SK-N-SH (cell line): ENCODE results near the gene PARP2. TPM values are rescaled to one million over a fixed set of nuclear protein-coding genes. Genes with fewer than 3 reads are reported as not detected.

Experiments
- CTCF ChIA-PET: fragments of 300-600, 350-600 bp; formaldehyde crosslinking; extraction: SDS; loops from one replicate; lab custom pipeline; 2021; lab: Yijun Ruan, JAX
- POLR2A ChIA-PET: fragments of 350-600 bp; sonication (Branson Sonifier 250); formaldehyde crosslinking; extraction: SDS; loops from one replicate; lab custom pipeline; 2020; ENCODE audit warnings: antibody characterized with exemption, inconsistent platforms; lab: Yijun Ruan, JAX
- DNase-seq: peaks from one replicate; pipeline ENCODE4 v3.0.0; 2012
- H2AFZ ChIP-seq: fragments of 200-600 bp; sonication (generic); 2 replicates; pipeline ENCODE4 v1.8.1; 2016; ENCODE audit warnings: antibody characterized with exemption, mild to moderate bottlenecking, low read depth
- H3F3A ChIP-seq: fragments of 200-600 bp; sonication (generic); replicated peaks from 2 replicates; pipeline ENCODE3; 2016; ENCODE audit warnings: antibody characterized with exemption, mild to moderate bottlenecking; ENCODE audit not compliant: insufficient read depth
- H3K27ac ChIP-seq, 2 experiments: fragments of 200-500 bp in 1 of 2; fragments of 200-600 bp in 1 of 2; sonication (Bioruptor generic) in 1 of 2; sonication (generic), shearing (Covaris generic) in 1 of 2; 2 replicates each; pipeline versions ENCODE4 v1.5.1 to v1.6.1; 2014 to 2016; ENCODE audit warnings: low read depth in 2 of 2, inconsistent platforms in 1 of 2, low read length in 1 of 2, mild to moderate bottlenecking in 1 of 2, mixed read lengths in 1 of 2
- H3K27me3 ChIP-seq: fragments of 200-600 bp; sonication (generic), shearing (Covaris generic); 2 replicates; pipeline ENCODE4 v1.6.1; 2016; ENCODE audit warnings: mixed run types; ENCODE audit not compliant: insufficient read depth
- H3K36me3 ChIP-seq, 2 experiments: fragments of 200-500 bp in 1 of 2; fragments of 200-600 bp in 1 of 2; sonication (Bioruptor generic) in 1 of 2; sonication (generic) in 1 of 2; replicated peaks in 1 of 2; 2 replicates each; pipeline versions ENCODE3 to v1.5.1; 2014 to 2016; ENCODE audit warnings: low read length in 1 of 2, mild to moderate bottlenecking in 1 of 2; ENCODE audit not compliant: insufficient read depth in 2 of 2, control insufficient read depth in 1 of 2
- H3K4me1 ChIP-seq, 2 experiments: fragments of 200-500 bp in 1 of 2; fragments of 200-600 bp in 1 of 2; sonication (Bioruptor generic) in 1 of 2; sonication (generic), shearing (Covaris generic) in 1 of 2; 2 replicates each; pipeline versions ENCODE4 v1.5.1 to v1.6.1; 2014 to 2016; ENCODE audit warnings: low read depth in 1 of 2, low read length in 1 of 2, mixed run types in 1 of 2; ENCODE audit not compliant: insufficient read depth in 2 of 2, control insufficient read depth in 1 of 2
- H3K4me2 ChIP-seq: fragments of 200-600 bp; sonication (generic), shearing (Covaris generic); 2 replicates; pipeline ENCODE4 v1.6.1; 2017; ENCODE audit warnings: mixed run types
- H3K4me3 ChIP-seq, 2 experiments: fragments of 200-500 bp in 1 of 2; fragments of 200-600 bp in 1 of 2; sonication (Bioruptor generic) in 1 of 2; sonication (generic), shearing (Covaris generic) in 1 of 2; 2 replicates each; pipeline versions ENCODE4 v1.5.1 to v1.8.1; 2014 to 2016; ENCODE audit warnings: low read depth in 2 of 2, inconsistent platforms in 1 of 2, low read length in 1 of 2, mild to moderate bottlenecking in 1 of 2, mixed read lengths in 1 of 2, moderate library complexity in 1 of 2
- H3K79me2 ChIP-seq: fragments of 200-600 bp; sonication (generic); 2 replicates; pipeline ENCODE4 v1.8.1; 2017; ENCODE audit warnings: mild to moderate bottlenecking; ENCODE audit not compliant: insufficient read depth
- H3K9ac ChIP-seq: fragments of 200-600 bp; sonication (generic); 2 replicates; pipeline ENCODE4 v1.6.1; 2017; ENCODE audit warnings: mixed run types
- H3K9me2 ChIP-seq: fragments of 200-600 bp; sonication (generic); 2 replicates; pipeline ENCODE4 v1.6.1; 2017; ENCODE audit warnings: mixed run types
- H3K9me3 ChIP-seq: fragments of 200-600 bp; sonication (generic); 2 replicates; pipeline ENCODE4 v1.6.1; 2017; ENCODE audit warnings: mixed run types, mild to moderate bottlenecking, moderate library complexity
- H4K20me1 ChIP-seq: fragments of 200-600 bp; sonication (generic); 2 replicates; pipeline ENCODE4 v1.6.1; 2017; ENCODE audit warnings: mild to moderate bottlenecking, mixed run types; ENCODE audit not compliant: insufficient read depth
- FOXJ3 ChIP-seq: sonication (generic); formaldehyde crosslinking; IDR thresholded peaks from 2 replicates; pipeline ENCODE4 v1.5.1; 2020; ENCODE audit warnings: mild to moderate bottlenecking, missing genetic modification reagents
- GABPA ChIP-seq: IDR thresholded peaks from 2 replicates; pipeline ENCODE4 v1.4.0; 2012; ENCODE audit warnings: low read depth, mild to moderate bottlenecking
- GATA2 ChIP-seq: sonication (generic); formaldehyde crosslinking; IDR thresholded peaks from 2 replicates; pipeline ENCODE4 v1.5.0; 2020; ENCODE audit warnings: mild to moderate bottlenecking, missing genetic modification reagents
- IRF3 ChIP-seq: fragments of 150-350 bp; IDR thresholded peaks from 2 replicates; pipeline ENCODE4 v1.6.1; 2016; ENCODE audit warnings: mild to moderate bottlenecking, low read depth, low read length
- MAX ChIP-seq: IDR thresholded peaks from 2 replicates; pipeline ENCODE4 v1.4.0; 2012; ENCODE audit warnings: low read depth
- NFIC ChIP-seq: IDR thresholded peaks from 2 replicates; pipeline ENCODE4 v1.4.0; 2012; ENCODE audit warnings: borderline replicate concordance
- NRF1 ChIP-seq: IDR thresholded peaks from 2 replicates; pipeline ENCODE4 v1.6.1; 2012; ENCODE audit warnings: low read depth, mild to moderate bottlenecking, low read length
- POLR2AphosphoS5 ChIP-seq: IDR thresholded peaks from 2 replicates; pipeline ENCODE4 v1.6.1; 2012; ENCODE audit warnings: low read depth, low read length
- RAD21 ChIP-seq: IDR thresholded peaks from 2 replicates; pipeline ENCODE4 v1.6.1; 2012; ENCODE audit warnings: mild to moderate bottlenecking, low read length
- RCOR1 ChIP-seq: fragments of 150-350 bp; IDR thresholded peaks from 2 replicates; pipeline ENCODE4 v1.6.1; 2017; ENCODE audit warnings: antibody characterized with exemption, low read length
- REST ChIP-seq: IDR thresholded peaks from 2 replicates; pipeline ENCODE4 v1.6.1; 2012; ENCODE audit warnings: mild to moderate bottlenecking, low read depth, low read length, moderate library complexity
- RXRA ChIP-seq: IDR thresholded peaks from 2 replicates; pipeline ENCODE4 v1.4.0; 2012; ENCODE audit warnings: low read depth, mild to moderate bottlenecking, borderline replicate concordance
- USF1 ChIP-seq: IDR thresholded peaks from 2 replicates; pipeline ENCODE4 v1.4.0; 2012; ENCODE audit warnings: low read depth, borderline replicate concordance
- ZBTB33 ChIP-seq: IDR thresholded peaks from 2 replicates; pipeline ENCODE4 v1.4.0; 2012; ENCODE audit warnings: low read depth, borderline replicate concordance
- WGBS: methylation state at CpG from one replicate; pipeline ENCODE4 v1.1.6; 2017; ENCODE audit warnings: low lambda C conversion rate; 5-methylcytosine and 5-hydroxymethylcytosine counted together
- polyA plus RNA-seq, 3 experiments: library from polyadenylated mRNA; depleted of rRNA; stranded (reverse); fragments of >200 nt; gene quantifications; 2 replicates each; pipeline ENCODE4 v1.2.3, GENCODE V29; 2012

The PARP2 gene
- polyA plus RNA-seq, 1 of the 3 experiments (the other 2 are of a cell fraction), result 23.3 TPM

- H3K4me3 ChIP-seq, result no peak overlapping the region
- TF ChIP-seq IRF3 (no peak), RAD21 (no peak), REST (no peak), FOXJ3 (no peak), POLR2AphosphoS5 (no peak), USF1 (no peak), ZBTB33 (no peak), RXRA (no peak), NFIC (no peak), NRF1 (no peak), RCOR1 (no peak), MAX (no peak), GABPA (no peak), GATA2 (CRISPR knock-in tag) (no peak)
- H3F3A ChIP-seq, result no peaks in the 10 kb centered on the region
- peaks cover 51 to 77% of the 10 kb centered on the region in 2 experiments for H3K36me3 ChIP-seq
- WGBS, result 87% methylated on average over 5 of the region's 5 CpGs
- no peaks in the 10 kb centered on the region for H3K4me1 ChIP-seq
- H4K20me1 ChIP-seq, result no peaks in the 10 kb centered on the region
- H3K27me3 ChIP-seq, result no peaks in the 10 kb centered on the region
- DNase-seq, result no peak
- H3K9ac ChIP-seq, result no peak overlapping the region
- ChIA-PET CTCF (no interaction called here), POLR2A (no interaction called here)
- no peaks in the 10 kb centered on the region for H3K9me2 ChIP-seq
- H3K4me2 ChIP-seq, result no peak overlapping the region
- no peak overlapping the region for H3K27ac ChIP-seq
- no peaks in the 10 kb centered on the region for H3K79me2 ChIP-seq
- H2AFZ ChIP-seq, result no peak overlapping the region
- H3K9me3 ChIP-seq, result no peaks in the 10 kb centered on the region
These were observed 29.4 kb downstream of the PARP2 start for GRCh38 chr14:20372796-20373195.
